NCI-H2196 (cell line): Measurements from ENCODE around the gene SEC24B.
"Not testable (repeated sequence)": the region's sequence is repeated elsewhere in the genome, so short reads cannot be mapped to it uniquely, and the experiment has no call there.

ENCODE experiments used
- DNase-seq: peaks from one replicate; lab custom pipeline; 2025; ENCODE audit not compliant: unreplicated experiment; lab: John Stamatoyannopoulos, UW

SEC24B gene

GRCh38 chr4:109574931-109575804 lies 141.6 kb downstream of the SEC24B start:
- no peak for DNase-seq

- no peak for DNase-seq
These were observed 142.8 kb downstream of the SEC24B start for GRCh38 chr4:109576462-109576861.

- no peak for DNase-seq
These were observed 145.2 kb downstream of the SEC24B start for GRCh38 chr4:109578846-109579245.

- DNase-seq: not testable (repeated sequence)
These were observed 146.4 kb downstream of the SEC24B start for GRCh38 chr4:109579997-109580396.

- DNase-seq: no peak
These were observed 154.6 kb downstream of the SEC24B start for GRCh38 chr4:109588176-109588575.

- DNase-seq: no peak
These were observed 155.5 kb downstream of the SEC24B start for GRCh38 chr4:109589119-109589518.

GRCh38 chr4:109589605-109590004 lies 156.0 kb downstream of the SEC24B start:
- no peak for DNase-seq
